NK-92 (cell line): ENCODE data around the gene FGFR1OP2.

Experiments used
- DNase-seq: peaks from one replicate; lab custom pipeline; 2025; ENCODE audit not compliant: unreplicated experiment; lab: John Stamatoyannopoulos, UW

The FGFR1OP2 gene

GRCh38 chr12:27000961-27001360 lies 62.7 kb downstream of the FGFR1OP2 start:
- DNase-seq = no peak

- DNase-seq = no peak
These were observed 63.4 kb downstream of the FGFR1OP2 start for GRCh38 chr12:27001663-27002062.

- DNase-seq = no peak
These were observed 63.9 kb downstream of the FGFR1OP2 start for GRCh38 chr12:27002141-27002540.

- DNase-seq = no peak
These were observed 65.4 kb downstream of the FGFR1OP2 start for GRCh38 chr12:27003421-27004381.

GRCh38 chr12:27005495-27005894 lies 67.2 kb downstream of the FGFR1OP2 start:
- no peak for DNase-seq

- DNase-seq = no peak
These were observed 68.7 kb downstream of the FGFR1OP2 start for GRCh38 chr12:27006797-27007467.

- no peak for DNase-seq
These were observed 69.8 kb downstream of the FGFR1OP2 start for GRCh38 chr12:27008081-27008480.

- DNase-seq = no peak
These were observed 71.6 kb downstream of the FGFR1OP2 start for GRCh38 chr12:27009881-27010301.

- no peak for DNase-seq
These were observed 74.1 kb downstream of the FGFR1OP2 start for GRCh38 chr12:27012239-27012981.

- no peak for DNase-seq
These were observed 74.6 kb downstream of the FGFR1OP2 start for GRCh38 chr12:27012982-27013255.

GRCh38 chr12:27013611-27014084 lies 75.4 kb downstream of the FGFR1OP2 start:
- DNase-seq = no peak

GRCh38 chr12:27014085-27014858 lies 76.0 kb downstream of the FGFR1OP2 start, which contains the start of gene TM7SF3:
Gene TM7SF3 (minus strand): TSS chr12:27014384. CDS start chr12:27014168, 216 bp downstream.
- peak; percentile 54 for DNase-seq

- DNase-seq = no peak
These were observed 76.8 kb downstream of the FGFR1OP2 start for GRCh38 chr12:27014859-27015729.

- DNase-seq = no peak
These were observed 77.4 kb downstream of the FGFR1OP2 start for GRCh38 chr12:27015730-27016076.
